ENCODE measurements around the gene NUP210L.
"Not testable (repeated sequence)": the region's sequence is repeated elsewhere in the genome, so short reads cannot be mapped to it uniquely, and the experiment has no call there.

The NUP210L gene

DNA sequence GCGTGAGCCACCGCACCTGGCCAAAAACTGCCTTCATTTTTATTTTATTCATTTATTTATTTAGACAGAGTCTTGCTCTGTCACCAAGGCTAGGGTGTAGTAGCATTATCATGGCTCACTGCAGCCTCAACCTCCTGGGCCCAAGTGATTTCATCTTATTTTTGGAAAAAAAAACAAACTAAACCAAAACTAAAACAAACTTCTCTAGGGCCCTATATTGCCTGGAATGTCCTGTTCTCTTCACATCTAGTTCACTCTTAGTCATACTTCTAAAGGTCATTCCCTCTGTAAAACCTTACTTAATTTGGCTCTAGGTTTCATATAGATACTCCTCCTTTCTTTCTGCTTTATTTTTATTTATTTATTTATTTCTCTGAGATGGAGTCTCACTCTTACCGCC lies 148.7 kb downstream of the NUP210L start:
- no peak for DNase-seq (ENCODE audit: low read depth in 1 of 2, low spot score in 1 of 2)
- TF ChIP-seq POLR2AphosphoS5 (IDR thresholded peaks at IDR 0.05; ENCODE audit: low read depth) (no peak), SPI1 (IDR thresholded peaks at IDR 0.05; ENCODE audit: borderline replicate concordance, low read depth) (no peak), GABPA (IDR thresholded peaks at IDR 0.05; ENCODE audit: low read depth) (no peak)
- TF ChIP-seq, protein P1, sequence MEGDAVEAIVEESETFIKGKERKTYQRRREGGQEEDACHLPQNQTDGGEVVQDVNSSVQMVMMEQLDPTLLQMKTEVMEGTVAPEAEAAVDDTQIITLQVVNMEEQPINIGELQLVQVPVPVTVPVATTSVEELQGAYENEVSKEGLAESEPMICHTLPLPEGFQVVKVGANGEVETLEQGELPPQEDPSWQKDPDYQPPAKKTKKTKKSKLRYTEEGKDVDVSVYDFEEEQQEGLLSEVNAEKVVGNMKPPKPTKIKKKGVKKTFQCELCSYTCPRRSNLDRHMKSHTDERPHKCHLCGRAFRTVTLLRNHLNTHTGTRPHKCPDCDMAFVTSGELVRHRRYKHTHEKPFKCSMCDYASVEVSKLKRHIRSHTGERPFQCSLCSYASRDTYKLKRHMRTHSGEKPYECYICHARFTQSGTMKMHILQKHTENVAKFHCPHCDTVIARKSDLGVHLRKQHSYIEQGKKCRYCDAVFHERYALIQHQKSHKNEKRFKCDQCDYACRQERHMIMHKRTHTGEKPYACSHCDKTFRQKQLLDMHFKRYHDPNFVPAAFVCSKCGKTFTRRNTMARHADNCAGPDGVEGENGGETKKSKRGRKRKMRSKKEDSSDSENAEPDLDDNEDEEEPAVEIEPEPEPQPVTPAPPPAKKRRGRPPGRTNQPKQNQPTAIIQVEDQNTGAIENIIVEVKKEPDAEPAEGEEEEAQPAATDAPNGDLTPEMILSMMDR (IDR thresholded peaks at IDR 0.05; ENCODE audit: insufficient read depth, low read length), result no peak
- TF ChIP-seq, protein P2, sequence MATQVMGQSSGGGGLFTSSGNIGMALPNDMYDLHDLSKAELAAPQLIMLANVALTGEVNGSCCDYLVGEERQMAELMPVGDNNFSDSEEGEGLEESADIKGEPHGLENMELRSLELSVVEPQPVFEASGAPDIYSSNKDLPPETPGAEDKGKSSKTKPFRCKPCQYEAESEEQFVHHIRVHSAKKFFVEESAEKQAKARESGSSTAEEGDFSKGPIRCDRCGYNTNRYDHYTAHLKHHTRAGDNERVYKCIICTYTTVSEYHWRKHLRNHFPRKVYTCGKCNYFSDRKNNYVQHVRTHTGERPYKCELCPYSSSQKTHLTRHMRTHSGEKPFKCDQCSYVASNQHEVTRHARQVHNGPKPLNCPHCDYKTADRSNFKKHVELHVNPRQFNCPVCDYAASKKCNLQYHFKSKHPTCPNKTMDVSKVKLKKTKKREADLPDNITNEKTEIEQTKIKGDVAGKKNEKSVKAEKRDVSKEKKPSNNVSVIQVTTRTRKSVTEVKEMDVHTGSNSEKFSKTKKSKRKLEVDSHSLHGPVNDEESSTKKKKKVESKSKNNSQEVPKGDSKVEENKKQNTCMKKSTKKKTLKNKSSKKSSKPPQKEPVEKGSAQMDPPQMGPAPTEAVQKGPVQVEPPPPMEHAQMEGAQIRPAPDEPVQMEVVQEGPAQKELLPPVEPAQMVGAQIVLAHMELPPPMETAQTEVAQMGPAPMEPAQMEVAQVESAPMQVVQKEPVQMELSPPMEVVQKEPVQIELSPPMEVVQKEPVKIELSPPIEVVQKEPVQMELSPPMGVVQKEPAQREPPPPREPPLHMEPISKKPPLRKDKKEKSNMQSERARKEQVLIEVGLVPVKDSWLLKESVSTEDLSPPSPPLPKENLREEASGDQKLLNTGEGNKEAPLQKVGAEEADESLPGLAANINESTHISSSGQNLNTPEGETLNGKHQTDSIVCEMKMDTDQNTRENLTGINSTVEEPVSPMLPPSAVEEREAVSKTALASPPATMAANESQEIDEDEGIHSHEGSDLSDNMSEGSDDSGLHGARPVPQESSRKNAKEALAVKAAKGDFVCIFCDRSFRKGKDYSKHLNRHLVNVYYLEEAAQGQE (IDR thresholded peaks at IDR 0.05; ENCODE audit: insufficient replicate concordance, low read depth), result no peak
- H3K4me3 ChIP-seq (replicated peaks; ENCODE audit: insufficient read depth, low read length), result no peak overlapping the region
- H3K27me3 ChIP-seq (ENCODE audit: insufficient read depth, poor library complexity, severe bottlenecking), result no peaks in the 10 kb centered on the region
- H3K27ac ChIP-seq (replicated peaks), result no peak overlapping the region

DNA sequence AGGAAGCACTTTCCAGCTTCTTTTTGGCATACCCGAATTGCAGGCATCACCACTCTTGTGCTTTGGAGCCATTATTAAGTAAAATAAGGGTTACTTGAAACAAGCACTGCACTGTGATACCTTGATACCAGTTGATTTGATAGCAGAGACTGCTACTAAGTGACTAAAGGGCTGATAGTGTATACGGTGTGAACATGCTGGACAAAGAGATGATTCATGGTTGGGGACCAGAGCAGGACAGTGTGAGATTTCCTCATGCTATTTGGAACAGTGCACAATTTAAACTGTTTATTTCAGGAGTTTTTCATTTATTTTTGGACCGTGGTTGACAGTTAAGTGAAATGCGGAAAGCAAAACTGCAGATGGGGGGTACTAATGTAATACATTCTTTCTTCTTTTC lies 154.5 kb downstream of the NUP210L start:
- no peak overlapping the region for H3K27ac ChIP-seq (replicated peaks)
- no peak overlapping the region for H3K4me3 ChIP-seq (replicated peaks; ENCODE audit: insufficient read depth, low read length)
- TF ChIP-seq POLR2AphosphoS5 (IDR thresholded peaks at IDR 0.05; ENCODE audit: low read depth), result no peak
- TF ChIP-seq GABPA (IDR thresholded peaks at IDR 0.05; ENCODE audit: low read depth), result no peak
- TF ChIP-seq, protein P1 (IDR thresholded peaks at IDR 0.05; ENCODE audit: insufficient read depth, low read length), result no peak
- TF ChIP-seq, protein P2 (IDR thresholded peaks at IDR 0.05; ENCODE audit: insufficient replicate concordance, low read depth), result no peak
- no peak for TF ChIP-seq SPI1 (IDR thresholded peaks at IDR 0.05; ENCODE audit: borderline replicate concordance, low read depth)
- DNase-seq (ENCODE audit: low read depth in 1 of 2, low spot score in 1 of 2), result no peak
- H3K27me3 ChIP-seq (ENCODE audit: insufficient read depth, poor library complexity, severe bottlenecking), result no peaks in the 10 kb centered on the region

DNA sequence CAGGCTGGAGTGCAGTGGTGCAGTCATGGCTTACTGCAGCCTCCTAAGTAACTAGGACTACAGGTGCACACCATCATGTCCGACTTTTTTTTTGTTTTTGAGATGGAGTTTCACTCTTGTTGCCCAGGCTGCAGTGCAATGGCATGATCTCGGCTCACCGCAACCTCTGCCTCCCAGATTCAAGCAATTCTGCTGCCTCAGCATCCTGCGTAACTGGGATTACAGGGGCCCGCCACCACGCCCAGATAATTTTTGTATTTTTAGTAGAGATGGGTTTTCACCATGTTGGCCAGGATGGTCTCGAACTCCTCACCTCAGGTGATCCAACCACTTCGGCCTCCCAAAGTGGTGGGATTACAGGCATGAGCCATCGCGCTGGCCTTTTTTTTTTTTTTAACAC lies 158.0 kb downstream of the NUP210L start:
- not testable (repeated sequence) for H3K27ac ChIP-seq (replicated peaks); H3K4me3 ChIP-seq (replicated peaks; ENCODE audit: insufficient read depth, low read length); H3K27me3 ChIP-seq (ENCODE audit: insufficient read depth, poor library complexity, severe bottlenecking); DNase-seq (ENCODE audit: low read depth in 1 of 2, low spot score in 1 of 2)

DNA sequence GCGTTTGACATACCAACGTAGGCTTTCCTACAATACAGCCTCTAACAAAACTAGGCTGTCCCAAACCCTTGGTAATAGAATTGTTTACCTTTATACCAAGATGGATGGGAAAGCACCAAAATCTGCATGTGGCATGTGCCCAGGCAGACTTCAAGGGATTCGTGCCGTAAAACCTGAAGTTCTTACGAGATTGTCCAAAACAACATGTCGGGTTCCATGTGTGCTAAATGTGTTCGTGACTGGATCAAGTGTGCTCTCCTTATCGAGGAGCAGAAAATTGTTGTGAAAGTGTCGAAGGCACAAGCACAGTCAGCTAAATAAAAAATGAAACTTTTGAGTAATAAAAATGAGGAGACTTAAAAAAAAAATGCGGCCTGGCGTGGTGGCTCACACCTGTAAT lies 159.2 kb downstream of the NUP210L start:
- Histone ChIP-seq H3K27me3 (ENCODE audit: insufficient read depth, poor library complexity, severe bottlenecking) (no peaks in the 10 kb centered on the region), H3K4me3 (replicated peaks; ENCODE audit: insufficient read depth, low read length) (no peak overlapping the region), H3K27ac (replicated peaks) (no peak overlapping the region)
- no peak for DNase-seq (ENCODE audit: low read depth in 1 of 2, low spot score in 1 of 2)
- no peak for TF ChIP-seq POLR2AphosphoS5 (IDR thresholded peaks at IDR 0.05; ENCODE audit: low read depth)
- TF ChIP-seq GABPA (IDR thresholded peaks at IDR 0.05; ENCODE audit: low read depth), result no peak
- no peak for TF ChIP-seq SPI1 (IDR thresholded peaks at IDR 0.05; ENCODE audit: borderline replicate concordance, low read depth)
- TF ChIP-seq, protein P1 (IDR thresholded peaks at IDR 0.05; ENCODE audit: insufficient read depth, low read length), result no peak
- TF ChIP-seq, protein P2 (IDR thresholded peaks at IDR 0.05; ENCODE audit: insufficient replicate concordance, low read depth), result no peak
